IgD-negative memory B cell (primary cell): ENCODE results near the gene PCGF1. TPM values are rescaled to one million over a fixed set of nuclear protein-coding genes. Genes with fewer than 3 reads are reported as not detected.
"Not testable (repeated sequence)": the region's sequence is repeated elsewhere in the genome, so short reads cannot be mapped to it uniquely, and the experiment has no call there.

ENCODE experiments used
- H3K27ac Mint-ChIP-seq, 3 donors: one replicate each; pipeline ENCODE4 v1.8.0; 2020 to 2022; ENCODE audit warnings: mild to moderate bottlenecking in 3 of 3, mixed read lengths in 3 of 3, moderate library complexity in 1 of 3
- H3K27me3 Mint-ChIP-seq: one replicate; pipeline ENCODE4 v1.8.0; 2021; ENCODE audit warnings: mixed read lengths
- H3K36me3 Mint-ChIP-seq: one replicate; pipeline ENCODE4 v1.8.0; 2020; ENCODE audit warnings: mild to moderate bottlenecking, mixed read lengths
- H3K4me1 Mint-ChIP-seq, 3 donors: one replicate each; pipeline ENCODE4 v1.8.0; 2020 to 2022; ENCODE audit warnings: mixed read lengths in 3 of 3, mild to moderate bottlenecking in 1 of 3
- H3K4me3 Mint-ChIP-seq, 4 donors: one replicate each; pipeline ENCODE4 v1.8.0; 2020 to 2022; ENCODE audit warnings: mild to moderate bottlenecking in 4 of 4, mixed read lengths in 4 of 4, moderate library complexity in 3 of 4
- H3K9me3 Mint-ChIP-seq, 3 donors: one replicate each; pipeline ENCODE4 v1.8.0; 2020 to 2021; ENCODE audit warnings: mixed read lengths in 3 of 3, mild to moderate bottlenecking in 1 of 3
- polyA plus RNA-seq: library from polyadenylated mRNA; unstranded; fragments of 300-500 nt; fragmentation: Illumina TruSeq; gene quantifications from one replicate; pipeline ENCODE4 v1.2.3, GENCODE V29; 2021

The PCGF1 gene
- polyA plus RNA-seq, 1 donor from 2014 or later = 14.7 TPM

- Mint-ChIP-seq H3K36me3 (no peaks in the 10 kb centered on the region), H3K9me3 (no peaks in the 10 kb centered on the region), H3K27ac (peak overlapping the region in 1 of 3 donors; percentile 71), H3K4me1 (peaks cover 11 to 23% (median 20%) of the 10 kb centered on the region in 3 donors), H3K27me3 (no peaks in the 10 kb centered on the region), H3K4me3 (peak overlapping the region in 3 of 4 donors; percentile 34 to 90 (median 39))
These were observed 44.7 kb downstream of the PCGF1 start for GRCh38 chr2:74462786-74463105.

DNA sequence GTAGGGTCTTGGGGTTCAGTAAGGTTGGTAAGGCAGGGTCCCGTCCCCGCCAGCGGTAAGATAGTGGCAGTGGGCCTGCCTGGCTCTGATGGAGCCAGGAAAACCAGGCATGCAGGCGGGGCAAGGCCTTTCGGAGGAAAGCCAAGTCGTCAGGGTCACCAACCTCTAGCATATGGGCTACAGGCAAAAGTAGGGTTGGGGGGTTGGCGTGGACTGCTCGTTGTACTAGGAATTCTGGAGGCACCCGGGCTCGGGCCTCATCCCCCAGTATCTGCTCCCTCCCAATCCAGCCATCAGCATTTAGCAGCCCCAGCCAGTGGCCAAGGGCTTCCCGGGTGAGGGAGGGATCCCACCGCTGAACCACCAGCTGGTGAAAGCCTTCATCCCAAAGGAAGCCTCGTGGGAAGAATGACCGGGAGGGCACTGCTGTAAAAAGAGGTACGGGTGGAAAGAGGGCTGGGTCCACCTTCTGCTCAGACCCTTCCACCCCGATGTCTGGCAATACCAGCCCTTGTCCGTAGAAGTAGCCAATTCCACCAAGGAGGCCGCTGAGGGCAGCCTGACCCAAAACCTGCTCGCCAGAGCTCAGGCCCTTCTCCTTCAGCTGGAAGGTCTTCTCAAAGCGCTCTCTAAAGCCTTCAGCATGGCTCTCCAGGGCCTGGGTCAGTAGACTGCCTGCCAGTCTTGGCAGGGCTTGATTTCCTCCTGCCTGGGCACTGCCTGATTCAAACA, 45.3 kb downstream of the PCGF1 start:
- H3K9me3 Mint-ChIP-seq = no peaks in the 10 kb centered on the region
- peak overlapping the region in 1 of 3 donors; percentile 5 for H3K27ac Mint-ChIP-seq
- peaks cover 12 to 24% (median 20%) of the 10 kb centered on the region in 3 donors for H3K4me1 Mint-ChIP-seq
- peak overlapping the region in 1 of 4 donors; percentile 90 for H3K4me3 Mint-ChIP-seq
- no peaks in the 10 kb centered on the region for H3K27me3 Mint-ChIP-seq
- no peaks in the 10 kb centered on the region for H3K36me3 Mint-ChIP-seq

GRCh38 chr2:74461187-74462053, 46.1 kb downstream of the PCGF1 start:
- H3K4me3 Mint-ChIP-seq = peak overlapping the region in 2 of 4 donors; percentile 46 to 90

GRCh38 chr2:74460187-74460586, 47.3 kb downstream of the PCGF1 start:
- not testable (repeated sequence) for H3K36me3 Mint-ChIP-seq, H3K9me3 Mint-ChIP-seq, H3K27me3 Mint-ChIP-seq
- H3K27ac Mint-ChIP-seq = peak overlapping the region in 1 of 3 donors; percentile 92
- H3K4me1 Mint-ChIP-seq = peaks cover 25 to 36% (median 31%) of the 10 kb centered on the region in 3 donors
- peak overlapping the region in 3 of 4 donors; percentile 57 to 90 (median 66) for H3K4me3 Mint-ChIP-seq

More at GRCh38 chr2:74461187-74462053, 46.1 kb downstream of the PCGF1 start:
- Mint-ChIP-seq H3K4me1 (peaks cover 19 to 32% (median 28%) of the 10 kb centered on the region in 3 donors), H3K27me3 (no peaks in the 10 kb centered on the region), H3K27ac (peak overlapping the region in 1 of 3 donors; percentile 5), H3K9me3 (no peaks in the 10 kb centered on the region), H3K36me3 (no peaks in the 10 kb centered on the region)

- not testable (repeated sequence) for H3K36me3 Mint-ChIP-seq, H3K27me3 Mint-ChIP-seq, H3K9me3 Mint-ChIP-seq
- H3K27ac Mint-ChIP-seq = peak overlapping the region in 2 of 3 donors; percentile 33 to 92
- H3K4me1 Mint-ChIP-seq = peaks cover 31 to 42% (median 36%) of the 10 kb centered on the region in 3 donors
- peak overlapping the region; percentile 90 to 96 (median 96) for H3K4me3 Mint-ChIP-seq
These were observed 47.9 kb downstream of the PCGF1 start for GRCh38 chr2:74459503-74460118.

- H3K4me1 Mint-ChIP-seq = peaks cover 35 to 42% (median 40%) of the 10 kb centered on the region in 3 donors
- H3K27ac Mint-ChIP-seq = peak overlapping the region; percentile 92 to 100 (median 100)
- no peaks in the 10 kb centered on the region for H3K27me3 Mint-ChIP-seq
- no peaks in the 10 kb centered on the region for H3K9me3 Mint-ChIP-seq
- H3K4me3 Mint-ChIP-seq = peak overlapping the region; percentile 90 to 96 (median 96)
- peaks cover 4% of the 10 kb centered on the region for H3K36me3 Mint-ChIP-seq
These were observed 48.5 kb downstream of the PCGF1 start for GRCh38 chr2:74458938-74459363.

DNA sequence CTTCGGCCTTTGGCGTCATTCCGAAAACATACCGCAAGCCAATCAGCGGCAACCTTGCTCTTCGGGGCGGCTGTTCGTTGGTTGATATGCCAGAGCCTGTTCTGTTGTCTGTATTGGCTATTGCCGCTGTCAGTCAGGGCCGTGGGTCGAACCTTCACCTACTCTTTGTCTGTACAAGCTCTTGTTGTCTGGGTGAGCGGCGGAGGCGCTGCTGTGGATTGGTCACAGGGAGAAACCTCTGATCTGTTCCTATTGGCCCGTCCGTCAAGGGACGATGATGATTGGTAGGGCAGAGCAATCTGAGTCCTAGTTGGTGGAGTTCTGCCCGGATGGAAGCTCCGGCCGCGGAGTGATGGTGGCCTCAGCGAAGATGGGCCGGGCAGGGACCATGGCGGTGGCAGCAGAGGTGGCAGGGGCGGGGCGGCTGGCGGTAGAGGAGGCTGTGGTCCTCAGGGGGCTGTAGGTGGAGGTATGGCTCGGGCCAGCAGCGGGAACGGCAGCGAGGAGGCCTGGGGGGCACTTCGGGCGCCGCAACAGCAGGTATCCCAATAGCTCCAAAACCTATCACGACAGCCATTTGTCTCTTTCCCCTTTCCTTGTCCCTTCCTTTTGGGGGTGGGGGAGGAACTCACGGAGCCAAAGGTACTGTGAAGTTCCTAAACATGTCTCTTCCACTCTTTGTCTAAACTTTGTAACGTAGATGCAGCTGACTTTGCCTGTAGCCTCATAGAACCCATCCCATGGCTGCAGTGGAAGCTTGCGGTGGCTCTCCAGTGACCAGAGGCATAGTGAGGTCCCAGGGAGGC, 49.2 kb downstream of the PCGF1 start, which contains the start of gene WBP1:
Gene WBP1 (plus strand): TSS at position 307 of the 806 bp plus-strand sequence. CDS start 165 bp downstream, at position 472.
- Mint-ChIP-seq H3K4me1 (peaks cover 34 to 41% (median 39%) of the 10 kb centered on the region in 3 donors), H3K9me3 (no peaks in the 10 kb centered on the region), H3K27ac (peak within 1 kb of the TSS; percentile 92 to 100 (median 100)), H3K4me3 (peak within 1 kb of the TSS; percentile 90 to 96 (median 96)), H3K36me3 (peaks cover 4% of the 10 kb centered on the region), H3K27me3 (no peaks in the 10 kb centered on the region)

DNA sequence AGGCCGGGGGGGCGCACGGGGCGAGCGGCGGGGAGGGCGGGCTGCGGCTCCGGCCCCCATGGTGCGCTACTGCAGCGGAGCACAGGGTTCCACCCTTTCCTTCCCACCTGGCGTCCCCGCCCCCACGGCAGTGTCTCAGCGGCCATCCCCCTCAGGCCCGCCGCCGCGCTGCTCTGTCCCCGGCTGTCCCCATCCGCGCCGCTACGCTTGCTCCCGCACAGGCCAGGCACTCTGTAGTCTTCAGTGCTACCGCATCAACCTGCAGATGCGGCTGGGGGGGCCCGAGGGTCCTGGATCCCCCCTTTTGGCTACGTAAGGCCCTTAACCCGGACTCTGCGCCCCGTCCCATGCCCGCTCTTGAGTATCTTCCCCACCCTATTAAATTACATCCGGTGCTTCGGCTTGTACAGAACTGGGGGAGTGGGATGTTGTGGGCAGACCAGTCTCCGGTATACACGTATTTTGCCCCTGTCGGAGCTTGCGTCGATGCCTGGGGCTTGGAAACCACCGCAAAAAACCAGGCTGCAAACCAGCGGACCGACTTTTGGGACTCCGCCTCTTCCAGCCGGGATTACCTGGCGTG, 49.9 kb downstream of the PCGF1 start:
- H3K9me3 Mint-ChIP-seq = no peaks in the 10 kb centered on the region
- H3K27me3 Mint-ChIP-seq = no peaks in the 10 kb centered on the region
- H3K4me1 Mint-ChIP-seq = peaks cover 35 to 43% (median 43%) of the 10 kb centered on the region in 3 donors
- peaks cover 4% of the 10 kb centered on the region for H3K36me3 Mint-ChIP-seq
- peak overlapping the region; percentile 92 to 100 (median 100) for H3K27ac Mint-ChIP-seq
- H3K4me3 Mint-ChIP-seq = peak overlapping the region; percentile 90 to 96 (median 96)

DNA sequence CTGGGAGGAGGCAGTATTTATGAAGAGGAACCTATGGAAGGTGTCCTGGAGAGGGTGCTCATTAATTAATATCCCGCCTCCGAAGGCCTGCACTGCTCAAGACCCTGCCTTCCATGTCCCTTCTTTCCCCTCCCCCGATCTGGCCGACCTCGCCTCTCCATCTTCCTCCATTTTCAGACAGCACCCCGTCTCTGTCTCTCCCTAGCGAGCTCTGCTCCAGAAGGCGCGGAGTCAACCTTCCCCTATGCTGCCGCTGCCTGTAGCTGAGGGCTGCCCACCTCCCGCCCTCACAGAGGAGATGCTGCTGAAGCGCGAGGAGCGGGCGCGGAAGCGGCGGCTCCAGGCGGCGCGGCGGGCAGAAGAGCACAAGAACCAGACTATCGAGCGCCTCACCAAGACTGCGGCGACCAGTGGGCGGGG, 50.4 kb downstream of the PCGF1 start:
- Mint-ChIP-seq H3K4me1 (peaks cover 40 to 48% (median 47%) of the 10 kb centered on the region in 3 donors), H3K27me3 (no peaks in the 10 kb centered on the region), H3K4me3 (peak overlapping the region; percentile 90 to 96 (median 96)), H3K9me3 (no peaks in the 10 kb centered on the region), H3K27ac (peak overlapping the region; percentile 92 to 100 (median 98)), H3K36me3 (peaks cover 5% of the 10 kb centered on the region)

Other genes starting within 250 kb of the PCGF1 start
- gene SLC4A5, start 164.3 kb downstream of the PCGF1 start, polyA plus RNA-seq = 1.2 TPM
- 71.4 TPM for gene DCTN1, start 127.4 kb downstream of the PCGF1 start, polyA plus RNA-seq
- gene C2orf81, start 86.1 kb downstream of the PCGF1 start, polyA plus RNA-seq = 5.6 TPM
- gene WDR54, start 86.0 kb downstream of the PCGF1 start, polyA plus RNA-seq = 39.0 TPM
- gene RTKN, start 65.8 kb downstream of the PCGF1 start, polyA plus RNA-seq = 0.88 TPM
- 11.4 TPM for gene INO80B, start 52.6 kb downstream of the PCGF1 start, polyA plus RNA-seq
- gene WBP1, start 49.3 kb downstream of the PCGF1 start, polyA plus RNA-seq = 39.5 TPM
- 37.7 TPM for gene MOGS, start 42.3 kb downstream of the PCGF1 start, polyA plus RNA-seq
- 144 TPM for gene MRPL53, start 35.0 kb downstream of the PCGF1 start, polyA plus RNA-seq
- gene CCDC142, start 24.7 kb downstream of the PCGF1 start, polyA plus RNA-seq = 9.2 TPM
- gene TTC31, start 24.6 kb downstream of the PCGF1 start, polyA plus RNA-seq = 26.4 TPM
- not detected for gene LBX2, start 8.1 kb downstream of the PCGF1 start, polyA plus RNA-seq
- not detected for gene TLX2, start 6.8 kb upstream of the PCGF1 start, polyA plus RNA-seq
- gene DQX1, start 18.5 kb upstream of the PCGF1 start, polyA plus RNA-seq = 0.70 TPM
- 108 TPM for gene AUP1, start 22.0 kb upstream of the PCGF1 start, polyA plus RNA-seq
- 34.4 TPM for gene HTRA2, start 22.2 kb upstream of the PCGF1 start, polyA plus RNA-seq
- 0.74 TPM for gene LOXL3, start 46.2 kb upstream of the PCGF1 start, polyA plus RNA-seq
- 48.9 TPM for gene DOK1, start 47.0 kb upstream of the PCGF1 start, polyA plus RNA-seq
- gene M1AP, start 140.6 kb upstream of the PCGF1 start, polyA plus RNA-seq = not detected
- gene SEMA4F, start 146.6 kb upstream of the PCGF1 start, polyA plus RNA-seq = 6.4 TPM